Sigmoid colon (tissue), 7 donors: ENCODE data around the gene ZNF407. TPM values are rescaled to one million over a fixed set of nuclear protein-coding genes. Genes with fewer than 3 reads are reported as not detected.

Experiments used
- DNase-seq: peaks from one replicate; pipeline ENCODE4 v3.0.0-alpha.2; 2019
- H3K27ac ChIP-seq, 4 donors: fragments of 200-600 bp; sonication (generic); one replicate each; pipeline ENCODE4 v1.5.1; 2016 to 2019; ENCODE audit warnings: mild to moderate bottlenecking in 1 of 4
- H3K27me3 ChIP-seq, 3 donors: fragments of 200-600 bp; sonication (generic); one replicate each; pipeline ENCODE4 v1.5.1; 2019; ENCODE audit warnings: mild to moderate bottlenecking in 1 of 3
- H3K36me3 ChIP-seq, 4 donors: fragments of 200-600 bp; sonication (generic); one replicate each; pipeline ENCODE4 v1.5.1; 2016 to 2019
- H3K4me1 ChIP-seq, 4 donors: fragments of 200-600 bp; sonication (generic); one replicate each; pipeline ENCODE4 v1.5.1; 2017 to 2019
- H3K4me3 ChIP-seq, 4 donors: fragments of 200-600 bp; sonication (generic); one replicate each; pipeline ENCODE4 v1.5.1; 2017 to 2019; ENCODE audit warnings: mild to moderate bottlenecking in 2 of 4, moderate library complexity in 1 of 4
- H3K9me3 ChIP-seq, 4 donors: fragments of 200-600 bp in 3 of 4; sonication (generic) in 3 of 4; one replicate each; pipeline versions ENCODE4 v1.5.1 to v1.6.1; 2013 to 2019
- EP300 ChIP-seq, 4 donors: sonication (generic); formaldehyde crosslinking; IDR thresholded peaks; one replicate each; pipeline ENCODE4 v1.6.1; 2017; ENCODE audit warnings: antibody characterized with exemption in 4 of 4
- POLR2A ChIP-seq, 2 donors: fragments of 450-650 bp; IDR thresholded peaks; one replicate each; pipeline ENCODE4 v1.6.1; 2016; ENCODE audit warnings: antibody characterized with exemption in 2 of 2, mild to moderate bottlenecking in 2 of 2, moderate library complexity in 2 of 2
- POLR2AphosphoS5 ChIP-seq, 4 donors: sonication (generic); formaldehyde crosslinking; IDR thresholded peaks; one replicate each; pipeline ENCODE4 v1.6.1; 2017; ENCODE audit warnings: antibody characterized with exemption in 4 of 4
- WGBS, 2 donors: extraction: QIAGEN DNeasy Blood & Tissue Kit; methylation state at CpG; one replicate each; pipeline ENCODE4 v1.1.7; 2013; 5-methylcytosine and 5-hydroxymethylcytosine counted together
- intact Hi-C: fragments of 100-400 bp; cut with DNase I; formaldehyde crosslinking; loops from one replicate; pipeline ENCODE4 v1.15.1; 2023
- polyA plus RNA-seq, 3 donors: library from polyadenylated mRNA; stranded (reverse); fragments of 200-250 nt; gene quantifications; one replicate each; pipeline ENCODE4 v1.2.3, GENCODE V29; 2013
- total RNA-seq, 4 donors: library from RNA; depleted of rRNA; stranded (reverse); fragments of >200 nt; gene quantifications; one replicate each; pipeline ENCODE4 v1.1.0, GENCODE V29; 2016
- TF ChIP-seq, protein P1 (sequence below), 4 experiments: fragments of 450-650 bp in 3 of 4; fragments of 200-600 bp in 1 of 4; IDR thresholded peaks; one replicate each; pipeline ENCODE4 v1.5.1; 2016 to 2019; ENCODE audit warnings: antibody characterized with exemption in 4 of 4, mild to moderate bottlenecking in 3 of 4, moderate library complexity in 2 of 4
- donor health status: healthy with polysubstance abuse.
- donor health status: Bipolar disorder and iron deficiency.
- donor health status: healthy.

Gene ZNF407
- total and polyA plus RNA-seq, 7 donors, result 1.4 to 19.8 (median 16.3) TPM

DNA sequence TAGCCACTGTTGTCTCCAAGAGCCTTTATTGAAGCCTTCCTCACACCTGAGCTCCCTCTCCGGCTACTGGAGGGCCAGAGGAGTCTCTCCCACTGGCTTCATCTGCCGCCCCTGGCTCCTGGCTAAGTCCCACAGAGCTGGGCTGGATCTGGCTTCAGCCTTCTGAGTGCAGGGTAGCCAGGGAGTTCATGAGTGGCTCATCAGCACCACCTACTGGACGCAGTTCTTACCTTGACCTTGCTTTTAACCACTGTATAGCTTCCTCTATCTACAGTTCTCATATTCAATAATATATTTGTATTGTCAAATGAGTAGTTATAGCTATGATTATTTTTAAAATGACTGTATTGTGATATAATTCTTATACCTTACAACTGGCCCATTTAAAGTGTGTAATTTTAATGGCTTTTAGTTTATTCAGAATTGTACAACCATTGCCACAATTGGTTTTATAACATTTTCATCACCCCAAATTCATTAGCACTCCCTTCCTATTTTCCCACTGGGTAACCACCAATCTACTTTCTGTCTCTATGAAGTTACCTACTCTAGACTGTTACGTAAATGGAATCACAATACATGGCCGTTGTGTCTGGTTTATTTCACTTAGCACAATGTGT, 45.6 kb upstream of the ZNF407 start:
- H3K27ac ChIP-seq, result no peak overlapping the region
- intact Hi-C loops, result loop anchor here (1.0 to 10.0 kb wide), 3 partner anchors 200 to 1787 kb away; no protein-coding TSS in a partner anchor
- H3K27me3 ChIP-seq, result no peaks in the 10 kb centered on the region
- peaks cover 0 to 7% (median 3%) of the 10 kb centered on the region in 4 donors for H3K9me3 ChIP-seq
- DNase-seq, result peak; percentile 87
- H3K4me1 ChIP-seq, result no peaks in the 10 kb centered on the region
- no peak for TF ChIP-seq POLR2A (IDR thresholded peaks at IDR 0.05)
- TF ChIP-seq, protein P1, sequence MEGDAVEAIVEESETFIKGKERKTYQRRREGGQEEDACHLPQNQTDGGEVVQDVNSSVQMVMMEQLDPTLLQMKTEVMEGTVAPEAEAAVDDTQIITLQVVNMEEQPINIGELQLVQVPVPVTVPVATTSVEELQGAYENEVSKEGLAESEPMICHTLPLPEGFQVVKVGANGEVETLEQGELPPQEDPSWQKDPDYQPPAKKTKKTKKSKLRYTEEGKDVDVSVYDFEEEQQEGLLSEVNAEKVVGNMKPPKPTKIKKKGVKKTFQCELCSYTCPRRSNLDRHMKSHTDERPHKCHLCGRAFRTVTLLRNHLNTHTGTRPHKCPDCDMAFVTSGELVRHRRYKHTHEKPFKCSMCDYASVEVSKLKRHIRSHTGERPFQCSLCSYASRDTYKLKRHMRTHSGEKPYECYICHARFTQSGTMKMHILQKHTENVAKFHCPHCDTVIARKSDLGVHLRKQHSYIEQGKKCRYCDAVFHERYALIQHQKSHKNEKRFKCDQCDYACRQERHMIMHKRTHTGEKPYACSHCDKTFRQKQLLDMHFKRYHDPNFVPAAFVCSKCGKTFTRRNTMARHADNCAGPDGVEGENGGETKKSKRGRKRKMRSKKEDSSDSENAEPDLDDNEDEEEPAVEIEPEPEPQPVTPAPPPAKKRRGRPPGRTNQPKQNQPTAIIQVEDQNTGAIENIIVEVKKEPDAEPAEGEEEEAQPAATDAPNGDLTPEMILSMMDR (IDR thresholded peaks at IDR 0.05), result peak; percentile 52 to 80 (median 62)
- 22 to 31% methylated on average over 5 of the region's 5 CpGs for WGBS, 2 donors
- no peak overlapping the region for H3K4me3 ChIP-seq
- no peaks in the 10 kb centered on the region for H3K36me3 ChIP-seq

DNA sequence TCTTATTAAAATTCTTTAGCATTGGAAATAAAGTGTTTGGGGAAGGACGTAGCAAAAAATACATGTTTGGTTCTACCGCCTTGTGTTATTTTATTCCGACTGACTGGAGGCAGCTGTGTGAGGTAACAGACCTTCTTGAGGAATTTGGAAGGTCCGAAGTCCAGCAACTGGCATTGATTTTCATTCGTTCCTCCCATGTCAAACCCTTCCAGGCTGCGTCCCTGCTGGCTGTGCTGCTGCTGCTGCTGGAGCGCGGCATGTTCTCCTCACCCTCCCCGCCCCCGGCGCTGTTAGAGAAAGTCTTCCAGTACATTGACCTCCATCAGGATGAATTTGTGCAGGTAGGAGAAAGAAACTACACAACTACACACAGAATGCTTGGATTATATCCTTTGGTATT, 41.5 kb upstream of the ZNF407 start:
- Histone ChIP-seq H3K4me3 (no peak overlapping the region), H3K27ac (no peak overlapping the region), H3K27me3 (no peaks in the 10 kb centered on the region), H3K4me1 (no peaks in the 10 kb centered on the region), H3K9me3 (no peaks in the 10 kb centered on the region), H3K36me3 (no peaks in the 10 kb centered on the region)
- no peak for DNase-seq
- WGBS, 2 donors, result 43 to 76% methylated on average over 11 of the region's 11 CpGs
- intact Hi-C loops, result loop anchor here (10.0 kb wide), 1 partner anchor 1791 kb away; no protein-coding TSS in a partner anchor
- TF ChIP-seq POLR2AphosphoS5 (IDR thresholded peaks at IDR 0.05) (no peak), POLR2A (IDR thresholded peaks at IDR 0.05) (no peak), EP300 (IDR thresholded peaks at IDR 0.05) (no peak)
- TF ChIP-seq, protein P1 (IDR thresholded peaks at IDR 0.05), result no peak

DNA sequence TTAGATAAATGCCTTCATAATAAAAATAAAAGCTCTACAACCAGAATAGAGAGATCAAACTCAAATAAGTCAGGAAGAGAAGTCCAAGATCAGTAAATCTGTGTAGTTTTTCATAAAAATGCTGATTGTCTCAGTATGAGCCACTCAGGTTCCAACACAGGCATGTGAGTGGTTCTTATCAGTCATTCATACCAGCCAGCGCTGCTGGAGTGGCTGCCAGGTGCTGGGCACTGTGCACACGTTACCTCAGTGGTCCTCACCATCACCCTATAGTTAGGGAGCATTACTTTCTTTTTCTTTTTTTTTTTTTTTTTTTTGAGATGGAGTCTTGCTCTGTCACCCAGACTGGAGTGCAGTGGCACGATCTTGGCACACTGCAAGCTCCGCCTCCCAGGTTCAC, 39.6 kb upstream of the ZNF407 start:
- Histone ChIP-seq H3K4me3 (no peak overlapping the region), H3K4me1 (peaks cover 0 to 1% (median under 1%) of the 10 kb centered on the region in 4 donors), H3K27me3 (no peaks in the 10 kb centered on the region), H3K36me3 (no peaks in the 10 kb centered on the region), H3K9me3 (no peaks in the 10 kb centered on the region), H3K27ac (no peak overlapping the region)
- intact Hi-C loops, result loop anchor here (10.0 kb wide), 1 partner anchor 1793 kb away; no protein-coding TSS in a partner anchor
- no peak for DNase-seq
- TF ChIP-seq POLR2A (IDR thresholded peaks at IDR 0.05) (no peak), POLR2AphosphoS5 (IDR thresholded peaks at IDR 0.05) (no peak)
- TF ChIP-seq, protein P1 (IDR thresholded peaks at IDR 0.05), result no peak
- WGBS, 2 donors, result 83 to 91% methylated on average over 4 of the region's 4 CpGs

DNA sequence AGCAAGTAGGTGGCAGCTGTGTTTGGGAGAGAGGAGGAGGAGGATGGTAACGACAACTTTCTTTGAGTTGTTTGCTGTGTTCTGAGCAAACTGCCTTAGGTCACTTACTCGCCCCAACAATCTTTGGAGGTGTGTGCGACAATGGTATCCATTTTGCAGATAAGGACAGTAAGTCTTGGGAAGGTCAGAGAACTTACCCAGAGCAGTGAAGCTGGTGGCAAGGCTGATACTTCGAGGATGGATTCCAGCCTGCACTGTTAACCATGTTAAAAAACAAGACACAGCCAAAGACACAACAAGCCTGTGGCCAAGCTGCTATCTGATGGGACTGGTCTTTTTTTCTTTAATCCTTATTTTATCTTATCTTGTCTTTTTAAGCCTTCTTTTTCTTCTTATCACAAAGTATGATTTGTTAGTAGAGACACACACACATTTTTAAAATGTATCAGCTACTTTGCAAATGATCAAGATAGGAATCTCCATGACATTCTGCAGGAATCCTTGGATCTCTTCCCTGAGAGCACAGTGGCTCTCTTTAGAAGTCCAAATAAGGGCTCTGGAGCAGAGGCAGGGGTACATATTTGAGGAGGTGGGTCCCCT, 35.4 kb upstream of the ZNF407 start:
- no peak overlapping the region for H3K27ac ChIP-seq
- DNase-seq, result no peak
- H3K9me3 ChIP-seq, result no peaks in the 10 kb centered on the region
- TF ChIP-seq EP300 (IDR thresholded peaks at IDR 0.05) (no peak), POLR2A (IDR thresholded peaks at IDR 0.05) (no peak), POLR2AphosphoS5 (IDR thresholded peaks at IDR 0.05) (no peak)
- TF ChIP-seq, protein P1 (IDR thresholded peaks at IDR 0.05), result no peak
- H3K4me3 ChIP-seq, result no peak overlapping the region
- WGBS, 2 donors, result 81 to 89% methylated on average over 4 of the region's 4 CpGs
- intact Hi-C loops, result no loop called here
- no peaks in the 10 kb centered on the region for H3K36me3 ChIP-seq
- no peaks in the 10 kb centered on the region for H3K27me3 ChIP-seq
- peaks cover 0 to 11% (median 4%) of the 10 kb centered on the region in 4 donors for H3K4me1 ChIP-seq
